ENCODE results near the gene NR3C1. TPM values are rescaled to one million over a fixed set of nuclear protein-coding genes. Genes with fewer than 3 reads are reported as not detected.

The NR3C1 gene
- total and polyA plus RNA-seq, 2 of the 4 experiments (the other 2 are of a cell fraction), result 13.7 to 77.4 TPM

DNA sequence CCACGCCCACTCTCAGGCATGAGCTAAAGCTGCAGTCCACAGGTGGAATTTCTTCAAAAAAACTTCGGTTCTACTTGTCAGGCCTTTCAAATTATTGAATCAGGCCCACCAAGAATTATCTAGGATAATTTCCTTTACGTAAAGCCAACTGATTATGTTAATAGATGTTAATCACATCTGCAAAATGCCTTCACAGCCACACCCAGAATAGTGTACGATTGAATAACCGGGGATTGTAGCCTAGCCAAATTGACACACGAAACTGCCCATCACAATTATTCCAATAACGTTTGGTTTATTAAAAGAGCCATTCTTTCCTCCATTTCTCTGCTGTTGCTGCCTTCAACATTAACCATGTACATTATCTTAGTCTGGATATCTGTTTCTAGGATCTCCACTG is 148.7 kb downstream of the NR3C1 start:
- no peak for DNase-seq
- H4K20me1 ChIP-seq (ENCODE audit: insufficient read depth, low read length), result no peaks in the 10 kb centered on the region
- no peaks in the 10 kb centered on the region for H3K79me1 ChIP-seq (ENCODE audit: low read depth in 1 of 2, low read length in 2 of 2)
- ATAC-seq (ENCODE audit: low read depth), result no peak
- H2AK5ac ChIP-seq (ENCODE audit: low read depth, low read length), result no peak overlapping the region
- H2AK9ac ChIP-seq (replicated peaks; ENCODE audit: low read depth, low read length, poor library complexity), result no peak overlapping the region
- H3K4me3 ChIP-seq (ENCODE audit: insufficient read depth, low read depth, low read length), result no peak overlapping the region
- in situ Hi-C loops (cut with MboI; ENCODE audit: low sequenced_read_pairs), result no loop called here
- no peak overlapping the region for H4K91ac ChIP-seq (ENCODE audit: insufficient read depth, low read depth, low read length)
- POLR2A ChIA-PET (ENCODE audit: unreplicated experiment), result no interaction called here
- no peak overlapping the region for H3K4me2 ChIP-seq (ENCODE audit: low read depth, low read length)
- TF ChIP-seq POLR2A (IDR thresholded peaks at IDR 0.05; ENCODE audit: low read depth, low read length), result no peak
- TF ChIP-seq MAFK (IDR thresholded peaks at IDR 0.05; ENCODE audit: low read depth, low read length), result no peak
- TF ChIP-seq BHLHE40 (IDR thresholded peaks at IDR 0.05; ENCODE audit: low read depth, low read length), result no peak
- TF ChIP-seq MAZ (IDR thresholded peaks at IDR 0.05; ENCODE audit: borderline replicate concordance, low read depth, low read length), result no peak
- TF ChIP-seq FOS (IDR thresholded peaks at IDR 0.05; ENCODE audit: low read depth, low read length), result no peak
- no peak for TF ChIP-seq MXI1 (IDR thresholded peaks at IDR 0.05; ENCODE audit: borderline replicate concordance, low read depth, low read length)
- no peak for TF ChIP-seq CHD1 (IDR thresholded peaks at IDR 0.05; ENCODE audit: low read depth, low read length)
- no peak for TF ChIP-seq CTCF (conservative IDR thresholded peaks at IDR 0.05; ENCODE audit: low read depth, low read length)
- TF ChIP-seq RFX5 (IDR thresholded peaks at IDR 0.05; ENCODE audit: low read depth, low read length), result no peak
- no peak for TF ChIP-seq SMC3 (IDR thresholded peaks at IDR 0.05; ENCODE audit: low read depth, low read length)
- TF ChIP-seq NFE2L2 (IDR thresholded peaks at IDR 0.05; ENCODE audit: low read depth, low read length), result no peak
- H4K5ac ChIP-seq (ENCODE audit: low read depth, low read length), result no peak overlapping the region
- H3K18ac ChIP-seq (ENCODE audit: low read depth, low read length), result no peak overlapping the region
- no peak overlapping the region for H4K8ac ChIP-seq (ENCODE audit: low read depth in 2 of 2, low read length in 2 of 2)
- CTCF ChIA-PET, result interaction anchor here (0.6 kb wide), 1 partner anchor 930 kb away, joined by 5 read pairs; no protein-coding TSS in a partner anchor
- no peak overlapping the region for H2BK15ac ChIP-seq (ENCODE audit: low read depth, low read length)
- H3K9ac ChIP-seq (ENCODE audit: low read depth, low read length), result no peak overlapping the region
- H3K4ac ChIP-seq (ENCODE audit: low read depth, low read length), result no peak overlapping the region
- H2AFZ ChIP-seq (replicated peaks; ENCODE audit: low read length, poor library complexity), result no peak overlapping the region
- H2BK5ac ChIP-seq (ENCODE audit: low read depth, low read length, poor library complexity, severe bottlenecking), result no peak overlapping the region
- no peaks in the 10 kb centered on the region for H3K36me3 ChIP-seq (ENCODE audit: control insufficient read depth, insufficient read depth, low read length)
- dilution Hi-C loops (cut with HindIII; ENCODE audit: low sequenced_read_pairs, unreplicated experiment), result no loop called here
- H3K4me1 ChIP-seq (ENCODE audit: control insufficient read depth, insufficient read depth, low read length), result peaks cover 7% of the 10 kb centered on the region
- no peak overlapping the region for H3K14ac ChIP-seq (replicated peaks; ENCODE audit: low read depth, low read length)
- WGBS, 2 experiments (ENCODE audit: extremely low coverage in 2 of 2, insufficient read length in 1 of 2), result 87% methylated on average over 5 of the region's 7 CpGs; no CpG with 5 or more reads in 1 of the 2 experiments
- no peak overlapping the region for H3K27ac ChIP-seq (ENCODE audit: insufficient read depth, low read length)
- no peak overlapping the region for H2BK120ac ChIP-seq (ENCODE audit: low read depth, low read length)
- no peaks in the 10 kb centered on the region for H3K27me3 ChIP-seq (ENCODE audit: control insufficient read depth, insufficient read depth, low read length)
- no peak overlapping the region for H3K56ac ChIP-seq (ENCODE audit: extremely low read depth, insufficient read depth, low read length)
- H3K9me1 ChIP-seq (ENCODE audit: insufficient read depth, low read length), result 0 out of 2 replicates have a peak, but pooled peaks cover 3% of the 10 kb centered on the region
- intact Hi-C loops (cut with micrococcal nuclease), result no loop called here
- no TSS peak for BruUV-seq (replicated peaks)
- no peaks in the 10 kb centered on the region for H3K9me3 ChIP-seq (ENCODE audit: control insufficient read depth, insufficient read depth, low read length)
- H3K23ac ChIP-seq (ENCODE audit: low read depth, low read length), result no peak overlapping the region
- no peak overlapping the region for H2BK20ac ChIP-seq (ENCODE audit: low read depth, low read length)
